Adrenal gland (tissue), 5 donors: ENCODE data around the gene ENPP5.

Source experiments
- CTCF ChIP-seq, 6 experiments: fragments of 450-650 bp in 4 of 6; fragments of 200-600 bp in 2 of 6; sonication (generic) in 1 of 6; IDR thresholded peaks; 1 replicate in 5 of 6; 2 replicates in 1 of 6; pipeline versions ENCODE4 v1.5.1 to v1.8.0; 2016 to 2021; ENCODE audit warnings: antibody characterized with exemption in 6 of 6, mild to moderate bottlenecking in 2 of 6, moderate library complexity in 1 of 6
- POLR2A ChIP-seq, 2 donors: fragments of 450-650 bp; IDR thresholded peaks; one replicate each; pipeline ENCODE4 v1.6.1; 2017; ENCODE audit warnings: antibody characterized with exemption in 2 of 2, mild to moderate bottlenecking in 2 of 2, moderate library complexity in 1 of 2
- donor health status: DM: no; HTN: no; CAD: no.

- TF ChIP-seq POLR2A (IDR thresholded peaks at IDR 0.05) (no peak), CTCF (IDR thresholded peaks at IDR 0.05) (no peak)
Measured at GRCh38 chr6:46204880-46205650, 34.3 kb upstream of the ENPP5 start.
